GM23338 (cell line): ENCODE measurements around the gene SMG1. TPM values are rescaled to one million over a fixed set of nuclear protein-coding genes. Genes with fewer than 3 reads are reported as not detected.
"Not testable (repeated sequence)": the region's sequence is repeated elsewhere in the genome, so short reads cannot be mapped to it uniquely, and the experiment has no call there.

Experiments used
- ATAC-seq: fragments of 200-7000 bp; cut with Tn5 transposase; 3 replicates; pipeline ENCODE4 v1.9.1; 2020
- DNase-seq: peaks from one replicate; pipeline ENCODE4 v3.0.0-alpha.2; 2015; ENCODE audit warnings: low spot score
- H2AFZ ChIP-seq: fragments of 200-600 bp; sonication (generic); 2 replicates; pipeline ENCODE4 v1.8.0; 2016; ENCODE audit warnings: antibody characterized with exemption, mild to moderate bottlenecking, moderate library complexity
- H3F3A ChIP-seq: fragments of 200-600 bp; sonication (generic); replicated peaks from 2 replicates; pipeline ENCODE4 v1.8.0; 2017; ENCODE audit warnings: antibody characterized with exemption, mixed run types, low read depth
- H3K27ac ChIP-seq: fragments of 200-600 bp; sonication (generic); 2 replicates; pipeline ENCODE4 v1.6.1; 2016; ENCODE audit warnings: low read depth
- H3K27me3 ChIP-seq: fragments of 200-600 bp; sonication (generic); 2 replicates; pipeline ENCODE4 v1.8.0; 2016; ENCODE audit warnings: mild to moderate bottlenecking, mixed run types, moderate library complexity; ENCODE audit not compliant: insufficient read depth
- H3K36me3 ChIP-seq: fragments of 200-600 bp; sonication (generic); 2 replicates; pipeline ENCODE4 v1.8.0; 2016; ENCODE audit warnings: mild to moderate bottlenecking; ENCODE audit not compliant: insufficient read depth
- H3K4me1 ChIP-seq: fragments of 200-600 bp; sonication (generic); 2 replicates; pipeline ENCODE4 v1.8.0; 2016; ENCODE audit warnings: mild to moderate bottlenecking, moderate library complexity; ENCODE audit not compliant: insufficient read depth
- H3K4me2 ChIP-seq: fragments of 200-600 bp; sonication (generic); 2 replicates; pipeline ENCODE4 v1.7.1; 2017; ENCODE audit warnings: mixed run types
- H3K4me3 ChIP-seq: fragments of 200-600 bp; sonication (generic); 2 replicates; pipeline ENCODE4 v1.6.1; 2016; ENCODE audit warnings: mixed run types
- H3K79me2 ChIP-seq: fragments of 200-600 bp; sonication (generic); replicated peaks from 2 replicates; pipeline ENCODE4 v1.8.0; 2017; ENCODE audit warnings: mild to moderate bottlenecking; ENCODE audit not compliant: insufficient read depth
- H3K9me2 ChIP-seq: fragments of 200-600 bp; sonication (generic); 2 replicates; pipeline ENCODE4 v1.8.0; 2017; ENCODE audit not compliant: insufficient read depth
- H4K20me1 ChIP-seq: fragments of 200-600 bp; sonication (generic); replicated peaks from 2 replicates; pipeline ENCODE4 v1.8.0; 2017; ENCODE audit warnings: mild to moderate bottlenecking; ENCODE audit not compliant: insufficient read depth
- H3K27ac Mint-ChIP-seq: 2 replicates; pipeline ENCODE4 v1.8.0; 2020; ENCODE audit warnings: inconsistent platforms, mild to moderate bottlenecking, moderate library complexity, mixed read lengths
- H3K27me3 Mint-ChIP-seq: 3 replicates; pipeline ENCODE4 v1.8.0; 2022; ENCODE audit warnings: low read depth, mild to moderate bottlenecking, moderate library complexity, mixed read lengths, inconsistent platforms; ENCODE audit not compliant: insufficient read depth, poor library complexity
- H3K36me3 Mint-ChIP-seq: 3 replicates; pipeline ENCODE4 v1.8.0; 2021; ENCODE audit warnings: low read depth, mild to moderate bottlenecking, inconsistent platforms, moderate library complexity, mixed read lengths
- H3K4me1 Mint-ChIP-seq: 3 replicates; pipeline ENCODE4 v1.8.0; 2020; ENCODE audit warnings: mild to moderate bottlenecking, inconsistent platforms, mixed read lengths
- H3K4me3 Mint-ChIP-seq: 3 replicates; pipeline ENCODE4 v1.8.0; 2021; ENCODE audit warnings: moderate library complexity, mild to moderate bottlenecking, inconsistent platforms, mixed read lengths
- H3K9me3 Mint-ChIP-seq: 3 replicates; pipeline ENCODE4 v1.8.0; 2020; ENCODE audit warnings: moderate library complexity, mild to moderate bottlenecking, inconsistent platforms, mixed read lengths
- CREB1 ChIP-seq: fragments of 250-450 bp; sonication (Bioruptor Pico); IDR thresholded peaks from 2 replicates; pipeline ENCODE4 v1.5.0; 2020; ENCODE audit warnings: low read depth, mild to moderate bottlenecking, moderate library complexity
- CTCF ChIP-seq, 2 experiments: fragments of 200-600 bp in 1 of 2; sonication (generic) in 1 of 2; conservative IDR thresholded peaks; 2 replicates each; pipeline versions ENCODE4 v1.5.1 to v1.6.1; 2016 to 2017; ENCODE audit warnings: antibody characterized with exemption in 2 of 2, low read depth in 2 of 2, mild to moderate bottlenecking in 2 of 2, moderate library complexity in 1 of 2
- ETS1 ChIP-seq: IDR thresholded peaks from 2 replicates; pipeline ENCODE4 v1.6.1; 2016; ENCODE audit warnings: antibody characterized with exemption
- EZH2 ChIP-seq: fragments of 200-600 bp; sonication (generic); IDR thresholded peaks from one replicate; pipeline ENCODE4 v1.8.0; 2017; ENCODE audit warnings: antibody characterized with exemption, mild to moderate bottlenecking, low read depth; ENCODE audit not compliant: unreplicated experiment
- JUNB ChIP-seq: IDR thresholded peaks from one replicate; pipeline ENCODE4 v1.6.1; 2016; ENCODE audit warnings: antibody characterized with exemption; ENCODE audit not compliant: unreplicated experiment
- ZNF331 ChIP-seq: fragments of 250-450 bp; sonication (Bioruptor Pico); IDR thresholded peaks from 2 replicates; pipeline ENCODE4 v1.5.0; 2020; ENCODE audit warnings: low read depth, mild to moderate bottlenecking, moderate library complexity
- ZNF462 ChIP-seq: fragments of 250-450 bp; sonication (Bioruptor Pico); IDR thresholded peaks from 2 replicates; pipeline ENCODE4 v1.5.0; 2020; ENCODE audit warnings: mild to moderate bottlenecking, moderate library complexity
- polyA plus RNA-seq: library from polyadenylated mRNA; unstranded; fragments of >200 nt; fragmentation: Nextera tagmentation; extraction: Ambion mirVana; gene quantifications from 2 replicates; pipeline ENCODE4 v1.2.1, GENCODE V29; 2016
- total RNA-seq: library from RNA; depleted of rRNA; stranded (reverse); fragments of >200 nt; shearing (Covaris generic); gene quantifications from 2 replicates; pipeline ENCODE4 v1.2.3, GENCODE V29; 2014

SMG1 gene
- total and polyA plus RNA-seq, 2 experiments from 2014 or later, result 18.6 to 119 TPM

GRCh38 chr16:18958621-18959029 is 32.4 kb upstream of the SMG1 start (continued):
- TF ChIP-seq ZNF462 (CRISPR knock-in tag) (no peak), ZNF331 (CRISPR knock-in tag) (no peak), ETS1 (no peak), EZH2 (no peak), JUNB (no peak), CTCF (conservative IDR thresholded peaks at IDR 0.05; ENCODE audit: low read depth in 2 of 2) (no peak), CREB1 (CRISPR knock-in tag) (no peak)

GRCh38 chr16:18956658-18957241 is 30.5 kb upstream of the SMG1 start:
- not testable (repeated sequence) for H4K20me1 ChIP-seq, DNase-seq, H3K79me2 ChIP-seq, H3K9me2 ChIP-seq, H3K4me1 Mint-ChIP-seq, H3K4me3 Mint-ChIP-seq, H3F3A ChIP-seq, H3K27ac ChIP-seq, ATAC-seq, H3K4me1 ChIP-seq, H3K9me3 Mint-ChIP-seq, H3K4me3 ChIP-seq, H3K36me3 Mint-ChIP-seq, H3K27me3 ChIP-seq, H3K4me2 ChIP-seq, H3K36me3 ChIP-seq, H3K27me3 Mint-ChIP-seq
- 0 out of 2 replicates have a peak overlapping the region, but pooled peaks have one; percentile 72 for H2AFZ ChIP-seq
- H3K27ac Mint-ChIP-seq, result 0 out of 2 replicates have a peak overlapping the region, but pooled peaks have one; percentile 36

GRCh38 chr16:18955874-18956580 is 29.8 kb upstream of the SMG1 start:
- H3K27me3 ChIP-seq, H3K4me1 ChIP-seq, H3K9me3 Mint-ChIP-seq, H3K36me3 ChIP-seq, H3K4me1 Mint-ChIP-seq, H3K79me2 ChIP-seq, ATAC-seq, H3K36me3 Mint-ChIP-seq, H3K4me3 ChIP-seq, DNase-seq, H3K4me2 ChIP-seq, H3F3A ChIP-seq, H3K4me3 Mint-ChIP-seq, H3K9me2 ChIP-seq, H3K27me3 Mint-ChIP-seq, H4K20me1 ChIP-seq, H3K27ac ChIP-seq: not testable (repeated sequence)
- 0 out of 2 replicates have a peak overlapping the region, but pooled peaks have one; percentile 36 for H3K27ac Mint-ChIP-seq
- H2AFZ ChIP-seq, result peak overlapping the region; percentile 81
